Kidney (tissue), 14 donors: Measurements from ENCODE around the gene TINAGL1. TPM values are rescaled to one million over a fixed set of nuclear protein-coding genes. Genes with fewer than 3 reads are reported as not detected.

Source experiments
- DNase-seq, 5 donors: peaks; one replicate each; pipeline ENCODE4 v3.0.0-alpha.2; 2013 to 2020
- FAIRE-seq: peaks from 2 replicates; lab custom pipeline; 2012; peaks lifted over from hg19 to GRCh38; lab: Jason Lieb, UNC
- H3K27ac ChIP-seq, 2 donors: one replicate each; pipeline ENCODE4 v1.7.0; 2013; ENCODE audit warnings: low read depth in 2 of 2, low read length in 2 of 2, inconsistent platforms in 1 of 2
- H3K27me3 ChIP-seq: one replicate; pipeline ENCODE4 v1.7.1; 2013; ENCODE audit warnings: low read length, inconsistent platforms; ENCODE audit not compliant: control insufficient read depth, insufficient read depth
- H3K36me3 ChIP-seq, 3 donors: one replicate each; pipeline versions ENCODE4 v1.7.0 to v1.7.1; 2013; ENCODE audit warnings: low read length in 3 of 3, control low read depth in 1 of 3, inconsistent platforms in 1 of 3; ENCODE audit not compliant: insufficient read depth in 3 of 3, control insufficient read depth in 2 of 3
- H3K4me1 ChIP-seq, 3 donors: one replicate each; pipeline versions ENCODE4 v1.7.0 to v1.7.1; 2013; ENCODE audit warnings: low read length in 3 of 3, inconsistent platforms in 1 of 3, low read depth in 1 of 3; ENCODE audit not compliant: control insufficient read depth in 2 of 3, insufficient read depth in 2 of 3
- H3K4me3 ChIP-seq, 3 donors: one replicate each; pipeline versions ENCODE4 v1.7.0 to v1.8.1; 2013; ENCODE audit warnings: low read length in 3 of 3, control low read depth in 1 of 3, inconsistent platforms in 1 of 3
- H3K9ac ChIP-seq, 3 donors: one replicate each; pipeline versions ENCODE4 v1.7.0 to v1.7.1; 2013; ENCODE audit warnings: low read length in 3 of 3, control low read depth in 1 of 3, inconsistent platforms in 1 of 3
- H3K9me3 ChIP-seq, 3 donors: one replicate each; pipeline versions ENCODE4 v1.7.0 to v1.7.1; 2013; ENCODE audit warnings: low read length in 3 of 3, control low read depth in 1 of 3, inconsistent platforms in 1 of 3; ENCODE audit not compliant: control insufficient read depth in 2 of 3, insufficient read depth in 1 of 3
- intact Hi-C: fragments of 100-400 bp; cut with DNase I; formaldehyde crosslinking; loops from one replicate; pipeline ENCODE4 v1.11.1; 2022
- polyA plus RNA-seq: library from polyadenylated mRNA; stranded (reverse); fragments of 350-450 nt; fragmentation: Illumina TruSeq; extraction: RNeasy Lipid Tissue Mini Kit (QIAGEN cat#74804); gene quantifications from one replicate; pipeline ENCODE4 v1.2.3, GENCODE V29; 2014; ENCODE audit warnings: low read depth, low replicate concordance; ENCODE audit not compliant: insufficient read depth
- total RNA-seq: library from RNA; stranded (reverse); fragmentation: NEBNext Ultra II Directional; extraction: Animal tissue kit (Norgen Biotek cat#: 25700); gene quantifications from one replicate; pipeline ENCODE4 v1.2.1, GENCODE V29; 2021
- TF ChIP-seq, protein P1 (sequence below): IDR thresholded peaks from 3 replicates; pipeline ENCODE4 v1.5.1; 2012; ENCODE audit warnings: mild to moderate bottlenecking, moderate library complexity, borderline replicate concordance; ENCODE audit not compliant: insufficient read depth; ENCODE audit errors: extremely low read depth
- donor health status: control.
- donor health status: control.
- donor health status: control.
- donor health status: control.
- donor health status: control.
- donor health status: DM: yes; HTN: yes; CAD: no.
- donor health status: Normal renal cell carcinoma (clear cell type).

The TINAGL1 gene
- total and polyA plus RNA-seq, 2 donors from 2014 or later: 171 to 246 TPM

DNA sequence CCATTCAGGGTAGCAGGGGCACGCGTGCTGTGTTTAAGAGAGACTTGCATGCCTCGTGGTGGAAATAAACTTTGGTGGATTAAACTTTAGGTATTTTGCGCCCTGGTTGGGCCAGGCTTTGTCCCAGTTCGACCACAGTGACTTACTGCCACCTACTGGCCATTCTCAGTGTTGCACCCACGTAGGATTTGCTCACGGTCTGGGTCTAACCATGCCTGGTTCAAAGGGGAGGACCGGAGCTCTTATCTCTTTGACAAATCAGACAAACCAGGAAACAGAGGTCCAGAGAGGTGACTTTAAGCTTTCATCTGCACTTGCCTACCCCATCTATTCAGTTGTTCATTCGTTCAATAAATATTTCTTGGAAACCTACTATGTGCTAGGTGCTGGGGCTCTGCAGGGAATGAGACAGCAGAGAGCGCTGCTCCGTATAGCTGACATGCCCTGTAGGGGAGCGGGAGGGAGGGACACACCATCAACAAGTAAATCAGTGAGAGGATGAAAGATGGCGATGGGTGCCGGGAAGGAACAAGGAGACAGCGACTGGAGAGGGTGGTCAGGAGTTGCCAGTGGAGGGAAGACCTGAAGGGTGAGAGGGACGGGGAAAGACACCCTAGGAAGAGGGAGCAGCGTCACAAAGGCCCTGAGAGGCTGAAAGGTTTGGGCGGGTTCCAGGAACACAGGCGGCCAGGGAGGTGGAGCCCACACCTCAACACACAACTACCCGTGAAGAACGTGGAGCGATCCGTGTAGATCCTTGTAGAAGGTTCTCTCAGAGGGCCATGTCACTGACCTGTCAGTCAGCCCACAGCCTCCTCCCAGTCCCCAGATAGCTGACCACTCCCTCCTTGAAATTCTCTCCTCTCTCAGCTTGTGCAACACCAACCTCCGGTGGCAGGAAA, 27.2 kb upstream of the TINAGL1 start:
- Histone ChIP-seq H3K27me3 (peaks cover 2% of the 10 kb centered on the region), H3K36me3 (no peaks in the 10 kb centered on the region), H3K4me3 (peak overlapping the region in 2 of 3 donors; percentile 43 to 60), H3K9me3 (peaks cover 0 to 3% (median 0%) of the 10 kb centered on the region in 3 donors), H3K9ac (peak overlapping the region in 2 of 3 donors; percentile 18 to 59), H3K27ac (peak overlapping the region; percentile 52 to 78), H3K4me1 (peaks cover 0 to 12% (median 10%) of the 10 kb centered on the region in 3 donors)
- intact Hi-C loops: loop anchor here (10.0 kb wide), 1 partner anchor 84 kb away; no protein-coding TSS in a partner anchor
- no peak for FAIRE-seq
- peak; percentile 91 to 95 (median 93) for DNase-seq
- TF ChIP-seq, protein P1, sequence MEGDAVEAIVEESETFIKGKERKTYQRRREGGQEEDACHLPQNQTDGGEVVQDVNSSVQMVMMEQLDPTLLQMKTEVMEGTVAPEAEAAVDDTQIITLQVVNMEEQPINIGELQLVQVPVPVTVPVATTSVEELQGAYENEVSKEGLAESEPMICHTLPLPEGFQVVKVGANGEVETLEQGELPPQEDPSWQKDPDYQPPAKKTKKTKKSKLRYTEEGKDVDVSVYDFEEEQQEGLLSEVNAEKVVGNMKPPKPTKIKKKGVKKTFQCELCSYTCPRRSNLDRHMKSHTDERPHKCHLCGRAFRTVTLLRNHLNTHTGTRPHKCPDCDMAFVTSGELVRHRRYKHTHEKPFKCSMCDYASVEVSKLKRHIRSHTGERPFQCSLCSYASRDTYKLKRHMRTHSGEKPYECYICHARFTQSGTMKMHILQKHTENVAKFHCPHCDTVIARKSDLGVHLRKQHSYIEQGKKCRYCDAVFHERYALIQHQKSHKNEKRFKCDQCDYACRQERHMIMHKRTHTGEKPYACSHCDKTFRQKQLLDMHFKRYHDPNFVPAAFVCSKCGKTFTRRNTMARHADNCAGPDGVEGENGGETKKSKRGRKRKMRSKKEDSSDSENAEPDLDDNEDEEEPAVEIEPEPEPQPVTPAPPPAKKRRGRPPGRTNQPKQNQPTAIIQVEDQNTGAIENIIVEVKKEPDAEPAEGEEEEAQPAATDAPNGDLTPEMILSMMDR: peak; percentile 97

GRCh38 chr1:31549809-31550620, 26.3 kb upstream of the TINAGL1 start:
- intact Hi-C loops: loop anchor here (5.0 to 10.0 kb wide), 2 partner anchors 42 to 85 kb away; no protein-coding TSS in a partner anchor
- no peak for DNase-seq

GRCh38 chr1:31551208-31551607, 25.1 kb upstream of the TINAGL1 start:
- TF ChIP-seq, protein P1: no peak
- no peaks in the 10 kb centered on the region for H3K9me3 ChIP-seq
- DNase-seq: no peak
- no peaks in the 10 kb centered on the region for H3K27me3 ChIP-seq
- no peak overlapping the region for H3K4me3 ChIP-seq
- H3K36me3 ChIP-seq: no peaks in the 10 kb centered on the region
- FAIRE-seq: no peak
- no peak overlapping the region for H3K27ac ChIP-seq
- intact Hi-C loops: loop anchor here (5.0 kb wide), 1 partner anchor 41 kb away; no protein-coding TSS in a partner anchor
- H3K4me1 ChIP-seq: peaks cover 0 to 12% (median 10%) of the 10 kb centered on the region in 3 donors
- H3K9ac ChIP-seq: no peak overlapping the region

More at GRCh38 chr1:31549809-31550620, 26.3 kb upstream of the TINAGL1 start:
- Histone ChIP-seq H3K27me3 (peaks cover 2% of the 10 kb centered on the region), H3K4me3 (peak overlapping the region in 2 of 3 donors; percentile 43 to 60), H3K4me1 (peaks cover 0 to 12% (median 10%) of the 10 kb centered on the region in 3 donors), H3K9ac (peak overlapping the region in 1 of 3 donors; percentile 59), H3K9me3 (peaks cover 0 to 3% (median 0%) of the 10 kb centered on the region in 3 donors), H3K36me3 (no peaks in the 10 kb centered on the region), H3K27ac (peak overlapping the region; percentile 52 to 78)
- FAIRE-seq: no peak
- TF ChIP-seq, protein P1: no peak
